ENCODE data around the gene FOXO1.
A peak's percentile ranks its signal among the peaks of the same experiment; 100 is the strongest.

The FOXO1 gene

DNA sequence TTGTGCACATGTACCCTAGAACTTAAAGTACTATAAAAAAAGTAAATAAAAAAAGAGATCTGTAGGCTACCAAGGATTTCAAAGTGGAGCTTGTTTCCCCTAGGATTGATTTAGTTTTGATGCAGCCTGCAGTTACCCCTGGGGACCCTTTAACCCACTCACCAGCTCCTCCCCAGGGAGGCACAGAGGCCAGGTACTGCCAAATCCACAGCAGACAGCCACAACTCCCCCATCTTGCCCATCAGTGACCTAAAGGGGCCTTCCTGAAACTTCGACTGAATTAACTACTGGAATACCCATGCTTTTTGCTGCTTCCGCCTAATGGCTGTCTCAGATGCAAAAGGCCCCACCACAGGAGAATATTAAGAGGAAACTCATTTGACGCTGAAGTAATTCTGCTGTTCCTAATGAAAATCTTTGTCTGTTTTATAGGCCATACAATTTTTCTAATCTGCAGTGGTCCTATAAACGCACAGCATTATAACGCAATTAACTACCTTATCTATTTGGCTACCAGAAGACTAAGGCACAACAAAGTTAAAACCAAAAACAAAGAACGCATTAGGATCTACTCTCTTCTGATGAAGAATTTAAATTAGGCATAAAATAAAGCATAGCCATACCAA, 95.0 kb downstream of the FOXO1 start:
- no peak for DNase-seq

- no peak for DNase-seq
These were observed 95.5 kb downstream of the FOXO1 start for GRCh38 chr13:40570930-40571329.

GRCh38 chr13:40569024-40569350, 97.5 kb downstream of the FOXO1 start:
- no peak for DNase-seq

- no peak for DNase-seq
These were observed 98.0 kb downstream of the FOXO1 start for GRCh38 chr13:40568246-40569023.

GRCh38 chr13:40566811-40567210, 99.6 kb downstream of the FOXO1 start:
- DNase-seq = no peak

GRCh38 chr13:40565282-40566148, 100.9 kb downstream of the FOXO1 start:
- peak; percentile 28 for DNase-seq

GRCh38 chr13:40564342-40565001, 102.0 kb downstream of the FOXO1 start:
- no peak for DNase-seq

- DNase-seq = no peak
These were observed 102.9 kb downstream of the FOXO1 start for GRCh38 chr13:40563350-40564125.

DNA sequence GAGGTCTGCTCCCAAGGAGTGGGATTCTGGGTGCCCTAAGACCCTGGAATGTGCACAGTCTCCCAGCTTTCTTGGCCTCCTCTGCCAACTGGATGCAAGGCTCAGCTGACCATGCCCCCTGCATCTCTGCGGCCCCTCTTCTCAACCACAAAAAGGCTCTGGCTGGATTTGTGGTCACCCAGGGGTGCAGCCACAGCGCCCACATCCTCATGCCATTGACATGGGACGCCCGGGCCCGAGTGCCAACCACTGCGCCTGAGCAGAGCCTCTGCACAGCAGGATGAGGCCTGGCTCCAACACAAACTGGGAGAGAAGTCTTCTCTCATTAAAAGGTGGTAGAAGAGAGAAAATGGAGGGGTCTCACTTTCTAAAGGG, 103.5 kb downstream of the FOXO1 start:
- no peak for DNase-seq

GRCh38 chr13:40559915-40560314, 106.5 kb downstream of the FOXO1 start:
- DNase-seq = no peak

DNA sequence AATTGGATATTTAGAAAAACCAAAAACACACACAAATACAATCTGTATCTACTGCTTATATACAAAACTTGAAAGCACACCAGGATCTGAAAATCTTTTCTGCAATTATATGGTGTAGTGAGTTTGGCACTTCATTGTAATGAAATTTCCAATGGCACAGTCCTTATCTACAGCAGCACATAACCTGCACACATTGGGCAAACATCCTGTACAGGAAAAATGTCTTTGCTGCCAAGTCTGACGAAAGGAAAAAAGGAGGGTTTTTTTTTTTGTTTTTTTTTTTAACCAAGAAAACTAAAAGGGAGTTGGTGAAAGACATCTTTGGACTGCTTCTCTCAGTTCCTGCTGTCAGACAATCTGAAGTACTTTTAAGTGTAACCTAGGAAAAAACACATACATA, 107.8 kb downstream of the FOXO1 start:
- no peak for DNase-seq

DNA sequence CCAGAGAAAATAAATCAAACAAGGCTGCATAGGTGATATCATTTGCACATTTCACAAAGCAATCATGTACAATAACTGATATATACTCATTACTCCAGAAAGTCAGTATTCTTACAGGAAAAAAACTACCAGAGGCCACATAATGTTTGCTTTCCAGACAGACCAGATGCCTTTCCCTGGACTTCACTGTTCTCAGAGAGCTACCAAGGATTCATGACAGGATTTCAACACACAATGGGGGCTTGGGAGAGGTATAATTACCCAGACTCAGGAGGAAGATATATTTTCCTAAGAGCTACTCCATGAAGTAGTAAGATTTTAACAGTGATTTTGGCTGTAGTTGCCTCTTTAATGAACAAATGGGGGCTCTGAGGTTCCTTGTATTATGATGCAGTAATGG, 110.0 kb downstream of the FOXO1 start:
- DNase-seq = no peak

DNA sequence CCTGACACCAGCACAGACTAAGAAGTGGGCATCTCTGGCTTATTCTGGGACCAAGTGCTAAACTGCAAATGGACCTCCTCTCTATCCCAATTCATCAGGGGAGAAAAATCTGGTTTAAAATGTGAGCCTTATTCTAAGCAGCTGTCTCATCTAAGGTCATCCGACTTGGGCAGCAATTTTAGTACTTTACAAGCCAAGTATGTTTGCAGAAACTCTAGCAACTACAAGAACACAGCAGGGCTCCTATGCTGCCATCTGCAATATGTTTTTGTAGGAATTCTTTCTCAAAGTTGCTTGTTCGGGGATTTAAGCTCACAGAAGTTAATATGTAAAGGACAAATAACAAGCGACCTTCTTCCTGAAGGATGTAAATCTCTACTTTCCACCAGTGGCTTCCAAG, 113.1 kb downstream of the FOXO1 start:
- no peak for DNase-seq

- no peak for DNase-seq
These were observed 113.5 kb downstream of the FOXO1 start for GRCh38 chr13:40552895-40553294.

DNA sequence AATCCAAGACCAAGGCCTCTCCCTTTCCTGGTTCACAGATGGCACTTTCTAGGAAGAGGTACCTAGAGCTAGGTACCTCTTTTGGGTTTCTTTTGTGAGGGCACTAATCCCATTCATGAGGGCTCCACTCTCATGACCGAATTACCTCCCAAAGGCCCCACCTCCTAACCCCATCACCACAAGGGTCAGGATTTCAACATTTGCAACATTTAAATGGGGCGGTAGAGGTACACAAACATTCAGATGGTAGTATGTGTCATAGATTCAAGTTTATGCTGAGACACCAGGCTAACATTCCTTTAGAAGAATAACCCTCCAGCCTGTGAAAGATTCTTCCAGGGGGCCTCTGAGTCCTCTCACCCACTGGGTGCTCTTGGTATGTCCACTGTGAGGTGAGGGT, 116.3 kb downstream of the FOXO1 start:
- DNase-seq = no peak

- no peak for DNase-seq
These were observed 116.8 kb downstream of the FOXO1 start for GRCh38 chr13:40549500-40550094.

DNA sequence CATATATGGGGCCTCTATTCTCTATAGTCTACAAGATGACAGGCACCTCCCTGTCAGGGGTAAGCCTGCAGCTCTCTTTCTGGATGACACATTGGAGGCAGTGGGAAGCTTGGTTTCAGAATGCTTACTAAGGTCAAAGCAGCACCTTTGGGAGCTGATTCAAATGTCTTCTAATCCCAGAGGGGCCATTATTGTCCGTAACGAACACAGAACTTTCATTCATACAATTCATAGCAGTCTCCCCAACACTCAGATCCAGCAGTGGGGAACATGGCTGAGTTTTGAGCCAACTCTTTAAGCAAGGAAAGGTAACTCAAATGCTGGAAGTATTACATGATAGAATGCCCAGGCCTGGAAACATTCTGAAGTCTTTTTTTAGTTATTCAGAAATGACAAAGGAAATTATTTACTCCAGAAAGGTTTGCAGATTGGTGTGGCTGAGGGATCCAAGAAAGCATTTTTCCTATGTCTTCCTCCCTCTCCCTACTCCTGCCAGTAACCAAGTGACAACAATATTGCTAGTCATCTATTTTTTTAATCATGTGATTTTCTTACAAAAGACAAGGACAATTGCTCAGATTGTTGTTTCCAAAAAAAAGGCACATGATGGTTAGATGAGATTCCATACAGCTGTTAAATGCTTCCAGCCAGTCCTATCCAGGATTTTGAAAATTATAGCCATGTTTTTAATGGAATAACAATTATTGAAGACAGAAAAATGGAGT, 118.7 kb downstream of the FOXO1 start:
- DNase-seq = no peak

DNA sequence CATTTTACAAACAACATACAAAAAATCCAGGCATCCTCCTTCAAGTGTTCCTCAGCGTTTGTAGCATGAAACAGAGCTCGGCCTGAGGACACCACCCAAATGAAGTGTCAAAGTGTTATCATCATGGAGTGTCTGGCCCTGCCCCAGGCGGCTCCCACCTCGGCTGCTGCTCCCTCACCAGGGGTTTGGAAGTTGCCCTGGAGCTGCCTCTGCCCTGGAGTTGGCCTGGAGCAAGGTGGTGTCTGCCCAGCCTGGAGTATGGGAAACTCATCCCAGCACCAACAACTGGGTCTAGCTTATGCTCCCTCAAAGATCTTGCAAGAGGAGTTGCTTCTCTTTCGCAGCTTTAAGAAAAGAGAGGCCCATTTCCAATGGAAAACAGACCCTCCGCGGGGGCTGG, 120.4 kb downstream of the FOXO1 start:
- DNase-seq = no peak

GRCh38 chr13:40540328-40541044, 126.0 kb downstream of the FOXO1 start:
- DNase-seq = no peak

- no peak for DNase-seq
These were observed 126.7 kb downstream of the FOXO1 start for GRCh38 chr13:40539576-40540327.

Data from stimulated activated CD4-positive, alpha-beta T cell treated with anti-CD3 and anti-CD28 coated beads, Interleukin-15, amount 100 ng/mL, for 24 hours (primary cell).